Embryonic facial prominence (tissue), 1 donor: ENCODE measurements around the gene SLC22A13.
"Not testable (repeated sequence)": the region's sequence is repeated elsewhere in the genome, so short reads cannot be mapped to it uniquely, and the experiment has no call there.

Experiments
- DNase-seq: peaks from one replicate; pipeline ENCODE4 v3.0.0-alpha.2; 2016; ENCODE audit errors: extremely low spot score

Gene SLC22A13

DNA sequence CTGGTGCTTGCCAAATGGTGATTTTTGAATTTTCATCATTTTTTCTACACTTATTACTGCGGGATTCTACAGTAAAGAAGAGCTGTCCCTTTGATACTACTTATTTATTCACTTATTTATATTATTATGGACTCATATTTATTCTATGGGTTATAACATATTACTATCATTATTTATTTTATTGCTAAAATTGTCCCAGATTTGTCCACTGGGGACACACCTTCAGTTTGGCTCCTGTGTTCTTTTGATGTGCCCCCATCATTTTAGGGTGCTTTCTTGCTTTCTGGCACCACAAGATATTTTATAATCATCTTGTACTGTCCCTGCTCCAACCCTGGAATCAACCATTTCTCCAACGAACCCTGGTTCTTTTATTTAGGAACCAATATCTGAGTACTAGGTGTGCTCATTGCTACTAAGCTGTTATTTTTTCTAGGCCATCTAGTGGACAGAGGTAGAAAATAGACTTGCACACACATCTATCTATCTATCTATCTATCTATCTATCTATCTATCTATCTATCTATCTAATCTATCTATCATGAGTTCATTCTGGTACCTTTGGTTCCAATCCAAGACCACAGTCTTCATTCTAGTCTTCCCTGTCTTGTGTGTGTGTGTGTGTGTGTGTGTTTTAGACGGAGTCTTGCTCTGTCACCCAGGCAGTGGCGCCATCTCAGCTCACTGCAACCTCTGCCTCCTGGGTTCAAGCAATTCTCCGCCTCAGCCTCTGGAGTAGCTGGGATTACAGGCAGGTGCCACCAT is 32.5 kb downstream of the SLC22A13 start:
- no peak for DNase-seq

DNA sequence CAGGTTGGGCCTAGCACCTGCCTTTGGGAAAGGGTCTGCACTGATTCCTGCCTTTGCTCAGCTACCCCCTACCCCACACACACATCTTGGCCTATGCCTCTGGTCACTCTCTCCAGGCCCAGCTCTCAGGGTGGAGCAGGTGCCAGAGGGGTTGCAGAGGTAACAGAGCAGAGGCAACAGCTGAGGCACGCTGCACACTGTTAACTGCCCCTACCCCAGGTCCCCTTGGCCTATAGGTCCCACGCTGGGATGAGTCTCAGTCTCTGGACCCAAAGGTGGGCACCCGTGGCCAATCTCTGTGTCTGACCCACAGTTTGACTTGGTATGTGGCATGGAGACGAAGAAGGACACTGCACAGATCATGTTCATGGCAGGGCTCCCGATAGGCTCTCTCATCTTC is 41.3 kb downstream of the SLC22A13 start:
- no peak for DNase-seq

DNA sequence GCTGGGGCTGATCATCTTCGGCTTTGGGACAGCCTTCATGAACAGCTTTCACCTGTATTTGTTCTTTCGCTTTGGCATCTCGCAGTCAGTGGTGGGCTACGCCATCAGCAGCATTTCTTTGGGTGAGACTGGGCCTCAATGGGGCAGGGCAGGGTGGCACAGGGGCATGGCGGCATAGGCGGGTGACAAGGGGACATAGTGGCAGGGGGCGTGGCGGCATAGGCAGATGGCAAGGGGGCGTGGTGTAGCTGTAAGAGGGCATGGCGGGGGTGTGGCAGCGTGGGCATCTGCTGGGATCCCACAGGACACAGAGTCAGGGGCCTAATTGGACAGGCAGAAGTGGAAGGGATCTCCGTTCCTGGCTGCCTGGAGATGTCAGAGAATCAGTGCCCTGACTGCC is 42.0 kb downstream of the SLC22A13 start:
- no peak for DNase-seq

DNA sequence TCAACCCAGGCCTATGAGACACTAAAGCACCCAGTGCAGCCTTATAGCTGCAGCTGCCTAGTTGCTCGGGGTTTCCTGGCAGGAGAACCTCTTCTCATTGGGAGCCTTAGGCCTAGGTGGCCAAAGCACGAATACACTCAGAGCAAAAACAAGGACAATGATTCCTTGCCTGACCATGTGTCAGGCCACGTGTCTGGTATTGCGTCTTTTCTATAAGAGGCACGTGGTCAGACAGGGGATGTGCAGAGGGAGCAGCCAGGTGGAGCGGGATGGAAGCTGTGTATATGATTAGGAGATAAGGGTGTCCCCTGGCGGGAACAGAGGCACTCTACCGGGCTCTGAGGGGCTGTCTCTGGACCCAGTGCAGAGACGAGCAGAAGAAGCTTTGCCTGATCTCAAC is 42.8 kb downstream of the SLC22A13 start:
- no peak for DNase-seq

DNA sequence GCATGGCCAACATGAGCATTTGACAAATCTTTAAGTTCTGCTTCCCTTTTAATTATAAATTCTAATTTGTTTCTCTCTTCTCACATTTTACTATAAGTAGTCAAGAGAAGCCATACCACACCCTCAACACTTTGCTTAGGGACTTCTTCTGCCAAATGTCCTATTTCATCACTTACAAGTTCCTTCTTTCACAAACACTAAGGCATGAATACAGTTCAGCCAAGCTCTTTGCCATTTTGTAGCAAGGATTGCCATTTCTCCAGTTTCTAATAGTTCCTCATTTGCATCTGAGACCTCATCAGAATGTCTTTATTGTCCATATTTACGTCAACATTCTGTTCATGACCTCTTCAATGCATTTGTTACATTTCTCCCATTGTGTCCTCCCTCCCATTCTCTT is 45.9 kb downstream of the SLC22A13 start:
- no peak for DNase-seq

DNA sequence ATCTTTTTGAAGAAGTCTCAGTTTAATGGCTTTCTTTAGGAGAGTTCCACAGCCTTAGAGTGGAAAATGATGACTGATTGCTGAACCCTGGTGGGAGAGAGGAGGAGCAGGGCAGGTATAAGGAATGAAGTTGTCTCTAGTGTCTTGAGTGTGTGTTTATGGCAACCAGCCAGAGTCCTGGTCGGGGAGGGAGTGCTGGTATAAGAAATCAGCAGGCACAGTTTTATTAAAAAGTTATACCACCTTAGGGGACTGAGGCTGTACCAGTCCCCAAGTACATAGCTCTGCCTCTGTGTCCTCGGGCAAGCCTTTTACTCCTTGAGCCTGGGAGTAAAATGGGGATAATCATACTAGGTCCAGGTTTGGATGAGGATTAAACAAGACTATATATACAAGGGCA is 46.3 kb downstream of the SLC22A13 start:
- no peak for DNase-seq

DNA sequence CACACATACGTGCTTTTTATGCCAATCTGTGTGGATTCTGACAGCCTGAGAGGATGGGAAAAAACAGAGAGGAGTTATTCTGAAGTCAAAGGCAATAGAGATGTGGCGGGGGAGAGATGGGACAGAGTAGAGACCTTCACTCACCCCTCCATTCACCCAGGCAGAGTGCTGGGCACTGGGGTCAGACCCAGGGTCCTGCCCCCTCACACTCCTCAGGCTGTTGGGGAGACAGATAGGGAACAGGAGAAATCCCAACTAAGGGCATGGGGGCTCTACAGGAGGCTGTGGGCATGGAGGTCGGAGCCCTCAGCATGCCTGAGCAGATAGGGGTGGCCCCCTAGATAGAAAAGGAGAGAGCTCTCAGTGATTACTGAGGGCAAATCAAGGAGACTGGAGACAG is 46.7 kb downstream of the SLC22A13 start:
- no peak for DNase-seq

DNA sequence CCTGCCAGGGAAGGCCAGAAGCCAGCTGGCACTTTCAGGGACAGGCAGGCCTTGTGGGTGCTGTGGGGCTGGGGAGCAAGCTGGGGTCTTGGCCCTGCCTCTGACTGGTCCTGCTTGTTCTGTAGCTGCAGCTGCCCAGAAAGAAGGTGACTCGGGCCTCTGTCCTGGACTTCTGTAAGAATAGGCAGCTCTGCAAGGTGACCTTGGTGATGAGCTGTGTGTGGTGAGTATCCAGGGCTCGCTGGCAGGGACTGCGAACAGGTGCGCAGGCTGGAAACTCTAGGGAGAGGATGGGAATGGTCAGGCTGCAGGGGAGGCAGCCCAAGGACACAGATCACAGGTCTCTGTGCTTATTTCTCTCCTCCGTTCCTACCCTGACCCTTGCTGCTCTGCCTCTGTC is 47.7 kb downstream of the SLC22A13 start:
- no peak for DNase-seq

DNA sequence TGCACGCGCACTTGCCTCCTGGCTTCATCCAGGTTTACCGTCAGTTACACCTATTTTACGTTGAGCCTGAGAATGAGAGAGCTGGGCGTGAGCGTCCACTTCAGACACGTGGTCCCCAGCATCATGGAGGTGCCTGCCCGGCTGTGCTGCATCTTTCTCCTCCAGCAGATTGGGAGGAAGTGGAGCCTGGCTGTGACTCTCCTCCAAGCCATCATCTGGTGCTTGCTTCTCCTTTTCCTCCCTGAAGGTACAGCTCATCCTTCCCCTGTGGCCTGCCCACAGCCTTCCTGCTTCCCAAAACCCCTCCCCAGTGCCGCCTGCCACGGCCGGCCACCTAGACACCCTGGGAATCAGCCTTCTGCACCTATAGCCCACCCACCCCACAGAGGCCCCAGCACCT is 48.1 kb downstream of the SLC22A13 start:
- no peak for DNase-seq

DNA sequence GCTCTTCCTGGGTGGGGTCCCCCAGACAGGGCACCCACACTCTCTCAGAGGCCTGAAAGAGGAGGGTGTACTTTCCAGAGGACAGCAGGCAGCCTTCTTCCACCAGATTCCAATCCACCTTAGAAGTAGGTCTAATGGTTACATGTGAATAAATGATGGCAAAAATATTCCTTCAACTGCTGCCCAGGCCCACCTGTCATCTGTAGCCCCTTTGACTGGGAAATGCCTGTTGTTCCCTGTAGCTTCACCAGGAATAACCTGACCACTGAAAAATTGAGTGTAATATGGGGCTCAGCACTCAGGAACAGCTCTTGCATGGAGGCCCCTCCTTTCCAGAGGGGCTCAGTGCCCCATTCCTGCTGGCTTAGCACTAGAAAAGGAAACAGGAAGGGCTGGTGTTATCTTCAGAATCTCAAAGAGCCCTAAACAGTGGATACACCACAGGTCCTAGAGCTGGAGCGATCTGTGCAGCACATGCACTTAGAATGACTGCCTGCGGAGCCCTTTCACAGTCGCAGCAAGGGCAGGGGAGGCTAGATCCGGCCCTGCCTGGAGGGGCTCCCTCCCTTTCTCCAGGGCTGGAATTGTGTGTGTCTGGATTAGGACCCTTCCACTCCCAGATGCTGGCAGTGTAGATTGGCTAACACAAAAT is 48.6 kb downstream of the SLC22A13 start:
- no peak for DNase-seq

DNA sequence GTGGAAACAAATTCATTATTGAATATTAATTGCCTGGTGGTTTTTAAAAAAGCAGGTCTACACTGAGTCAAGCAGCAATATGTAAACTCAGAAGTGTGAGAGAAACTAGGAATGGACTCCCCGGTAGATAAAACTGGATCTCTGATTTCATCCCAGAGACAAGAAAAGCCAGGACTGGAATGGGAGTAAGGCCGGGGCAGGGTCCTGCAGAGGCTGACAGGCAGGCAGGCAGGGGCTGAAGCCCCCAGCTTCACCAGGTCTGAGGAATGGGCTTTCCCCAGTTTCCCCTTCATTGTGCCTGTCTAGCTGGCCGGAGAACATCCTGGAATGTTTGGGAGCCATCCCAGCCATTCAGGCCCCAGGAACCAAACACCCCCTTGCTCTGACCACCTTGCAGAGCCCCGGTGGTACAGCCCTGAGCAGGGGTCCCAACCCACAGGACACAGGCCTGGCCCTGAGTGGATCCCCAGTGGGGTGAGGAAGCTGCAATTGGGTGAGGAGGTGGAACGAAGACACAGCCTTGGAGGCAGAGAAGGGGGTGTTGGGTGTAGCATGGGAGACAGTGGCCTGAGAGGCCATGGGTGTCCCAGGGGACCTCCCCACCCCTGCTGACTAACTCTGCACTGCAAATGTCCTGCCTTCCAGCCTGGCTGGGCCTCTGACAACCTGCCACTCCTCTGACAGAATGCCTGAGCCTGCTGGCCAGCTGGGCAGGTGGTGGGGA is 49.3 kb downstream of the SLC22A13 start:
- no peak for DNase-seq

DNA sequence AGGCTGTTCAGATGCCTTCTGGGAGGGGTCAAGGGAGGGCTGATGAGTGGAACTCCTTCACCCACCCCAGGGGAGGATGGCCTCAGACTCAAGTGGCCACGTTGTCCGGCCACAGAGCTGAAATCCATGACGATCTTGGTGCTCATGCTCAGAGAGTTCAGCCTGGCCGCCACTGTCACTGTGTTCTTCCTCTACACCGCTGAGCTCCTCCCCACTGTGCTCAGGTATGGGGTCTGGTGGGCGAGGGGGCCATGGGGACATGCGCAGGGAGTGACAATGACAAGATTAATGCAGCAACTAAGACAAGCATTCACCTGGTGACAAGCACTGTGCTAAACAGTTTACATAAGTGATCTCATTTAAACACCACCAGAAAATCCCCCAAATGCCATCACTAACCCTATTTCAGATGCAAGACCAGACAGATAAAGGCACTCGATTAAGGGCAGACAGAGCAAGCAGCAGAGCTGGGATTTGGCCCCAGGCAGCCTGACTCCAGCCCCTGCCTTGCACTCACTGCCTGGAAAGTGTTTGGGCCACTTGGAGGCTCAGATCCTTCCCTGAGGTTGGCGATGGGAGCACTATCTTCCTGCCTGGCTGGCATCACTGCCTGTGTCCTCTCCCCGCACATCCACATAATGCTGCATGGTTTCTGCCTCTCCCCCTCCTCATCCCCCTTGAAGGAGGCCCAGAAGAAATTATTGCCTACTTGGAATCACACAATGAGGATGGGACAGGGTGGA is 50.0 kb downstream of the SLC22A13 start:
- no peak for DNase-seq

DNA sequence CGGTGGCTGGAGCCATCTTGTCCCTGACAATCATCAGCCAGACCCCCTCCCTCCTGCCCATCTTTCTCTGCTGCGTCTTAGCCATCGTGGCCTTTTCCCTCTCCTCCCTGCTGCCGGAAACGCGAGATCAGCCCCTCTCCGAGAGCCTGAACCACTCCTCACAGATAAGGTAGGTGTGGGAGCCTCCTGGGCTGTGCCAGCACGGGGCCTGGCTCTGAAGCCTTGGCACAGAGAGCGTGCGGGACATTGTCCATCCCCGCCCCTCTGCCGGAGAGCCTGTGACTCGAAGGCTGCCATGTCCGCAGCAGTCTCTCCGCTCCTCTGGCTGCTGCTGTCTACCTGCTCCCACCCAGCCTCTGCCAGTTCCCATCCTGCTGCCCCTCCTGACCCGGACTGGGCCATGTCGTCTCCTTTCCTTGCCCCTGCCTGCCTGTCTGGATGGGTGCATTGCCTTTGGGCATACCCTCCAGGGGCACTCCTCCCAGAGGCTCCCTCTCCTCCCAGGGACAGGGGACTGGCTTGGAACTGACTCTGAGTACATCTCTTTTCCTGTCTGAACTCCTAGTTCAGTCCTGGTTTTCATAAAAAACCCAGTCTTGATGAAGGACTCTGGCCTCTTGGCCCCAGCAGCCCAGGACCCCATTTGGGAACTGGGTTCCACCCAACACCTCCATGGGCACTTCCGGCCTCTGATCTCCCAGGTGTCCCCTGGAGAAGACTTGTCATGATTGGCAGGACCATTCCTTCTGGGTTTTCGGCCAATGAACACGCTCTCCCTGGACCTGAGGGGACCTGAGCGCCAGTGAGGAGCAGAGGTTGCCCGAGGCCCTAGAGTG is 51.0 kb downstream of the SLC22A13 start:
- no peak for DNase-seq

DNA sequence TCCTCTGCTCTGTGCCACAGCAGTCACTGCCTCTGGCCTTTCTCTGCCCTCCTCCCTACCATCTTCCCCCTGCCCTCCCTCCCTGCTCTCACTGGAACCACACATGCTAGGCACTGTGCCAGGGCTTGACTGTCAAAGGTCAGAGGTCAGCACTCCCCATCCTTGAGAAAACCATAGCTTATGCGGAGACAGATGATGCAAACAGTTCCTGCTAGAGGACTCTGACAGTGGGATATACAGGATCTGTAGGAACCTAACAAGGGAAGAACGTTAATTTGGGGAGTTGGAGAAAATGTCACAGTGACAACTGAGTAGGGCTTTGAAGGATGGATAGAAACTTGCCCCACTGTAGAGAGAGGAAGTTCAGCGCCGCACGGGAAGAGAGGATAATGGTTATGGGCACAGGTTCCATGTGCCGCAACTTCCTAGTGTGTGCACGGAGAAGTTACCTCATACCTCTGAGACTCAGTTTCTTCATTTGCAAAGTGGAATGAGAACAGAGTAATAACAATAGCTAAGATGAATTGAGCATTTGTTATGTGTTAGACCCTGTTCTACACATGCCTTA is 51.7 kb downstream of the SLC22A13 start:
- no peak for DNase-seq

DNA sequence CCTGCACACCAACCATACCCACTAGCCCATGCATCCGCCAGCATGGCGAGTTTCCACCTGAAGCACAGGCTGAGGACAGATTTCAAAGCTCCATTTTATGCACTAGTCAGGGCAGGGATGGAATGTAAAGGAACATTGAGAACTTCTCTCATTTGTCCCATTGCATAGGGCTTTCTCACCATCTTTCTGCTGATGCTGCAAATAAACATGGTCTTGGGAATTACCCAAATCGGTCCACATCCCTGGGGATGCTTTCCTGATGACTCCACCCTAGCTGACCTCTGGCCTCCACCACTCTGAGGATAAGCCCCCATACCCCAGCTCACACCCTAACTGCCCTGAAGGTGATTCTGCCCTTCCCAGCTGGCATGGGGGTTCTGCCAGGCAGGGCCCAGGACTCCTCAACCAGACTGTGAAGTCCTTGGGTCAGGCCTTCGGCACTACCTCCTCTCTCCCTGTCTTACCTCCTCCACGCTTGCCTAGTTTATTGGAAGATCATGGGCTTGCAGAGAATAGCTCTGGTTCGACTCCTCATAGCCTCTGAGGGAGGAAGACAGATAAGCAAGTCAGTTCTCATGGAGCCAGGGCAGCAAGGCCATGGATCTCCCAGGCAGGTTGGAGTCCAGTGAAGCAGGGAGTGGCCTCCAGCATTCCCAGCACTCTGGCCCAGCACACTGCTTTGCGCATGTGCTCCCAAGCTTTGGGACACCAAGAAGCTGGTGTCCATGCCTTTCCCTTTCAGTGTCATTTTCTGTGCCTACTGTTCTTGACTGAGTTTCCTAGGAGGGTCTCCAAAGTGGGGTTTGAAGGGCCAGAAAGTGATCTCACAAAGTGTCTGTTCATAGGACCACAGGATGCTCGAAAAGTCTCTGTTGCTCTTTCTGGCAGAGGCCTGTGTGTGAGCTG is 53.4 kb downstream of the SLC22A13 start:
- no peak for DNase-seq

DNA sequence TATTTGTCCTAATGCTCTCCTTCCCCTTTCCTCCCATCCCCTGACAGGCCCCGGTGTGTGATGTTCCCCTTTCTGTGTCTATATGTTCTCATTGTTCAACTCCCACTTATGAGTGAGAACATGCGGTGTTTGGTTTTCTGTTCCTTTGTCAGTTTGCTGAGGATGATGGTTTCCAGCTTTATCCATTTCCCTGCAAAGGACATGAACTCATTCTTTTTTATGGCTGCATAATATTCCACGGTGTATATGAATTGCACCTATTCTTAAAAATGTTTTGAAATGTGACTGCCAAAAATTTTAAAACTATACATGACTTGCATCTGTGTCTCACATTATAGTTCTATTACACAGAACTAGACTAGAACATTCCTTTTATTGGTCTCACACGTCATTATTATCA is 55.0 kb downstream of the SLC22A13 start:
- not testable (repeated sequence) for DNase-seq

DNA sequence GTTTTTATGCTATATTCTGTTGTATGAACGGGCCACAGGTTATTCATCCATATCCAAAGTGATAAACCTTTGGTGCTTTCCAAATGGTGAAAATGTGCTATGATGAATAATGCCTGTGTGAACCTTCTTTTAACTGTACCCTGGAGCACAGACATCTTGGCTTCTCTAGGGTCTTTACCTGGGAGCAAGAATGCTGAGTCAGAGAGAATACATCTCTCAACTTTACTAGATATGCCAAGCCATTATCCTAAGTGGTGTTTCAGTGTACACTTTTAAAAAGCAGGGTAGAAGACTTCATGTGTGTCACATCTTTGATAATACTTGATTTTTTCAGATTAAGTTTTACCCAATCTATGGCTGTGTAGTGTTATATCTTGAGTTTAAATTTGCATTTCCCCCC is 57.4 kb downstream of the SLC22A13 start:
- DNase-seq = no peak

DNA sequence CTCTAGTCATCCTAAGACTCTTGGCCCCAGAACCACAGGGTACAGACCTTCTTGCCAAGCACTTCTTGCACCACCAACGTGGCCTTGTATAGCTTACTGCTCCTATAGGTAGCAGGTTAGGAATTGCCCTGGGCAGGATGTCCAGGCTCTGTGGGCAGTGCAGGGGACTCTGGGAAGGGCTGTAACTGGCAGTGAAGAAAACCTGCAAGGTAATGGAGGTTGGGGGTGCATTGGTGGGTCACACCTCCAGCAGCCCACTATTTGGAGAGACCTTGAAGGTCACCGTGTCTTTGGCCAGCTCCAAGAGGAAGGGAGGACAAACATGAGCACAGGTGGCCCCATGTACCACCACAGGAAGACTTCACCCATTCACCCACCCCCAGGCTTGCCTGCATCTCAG is 59.6 kb downstream of the SLC22A13 start:
- no peak for DNase-seq

DNA sequence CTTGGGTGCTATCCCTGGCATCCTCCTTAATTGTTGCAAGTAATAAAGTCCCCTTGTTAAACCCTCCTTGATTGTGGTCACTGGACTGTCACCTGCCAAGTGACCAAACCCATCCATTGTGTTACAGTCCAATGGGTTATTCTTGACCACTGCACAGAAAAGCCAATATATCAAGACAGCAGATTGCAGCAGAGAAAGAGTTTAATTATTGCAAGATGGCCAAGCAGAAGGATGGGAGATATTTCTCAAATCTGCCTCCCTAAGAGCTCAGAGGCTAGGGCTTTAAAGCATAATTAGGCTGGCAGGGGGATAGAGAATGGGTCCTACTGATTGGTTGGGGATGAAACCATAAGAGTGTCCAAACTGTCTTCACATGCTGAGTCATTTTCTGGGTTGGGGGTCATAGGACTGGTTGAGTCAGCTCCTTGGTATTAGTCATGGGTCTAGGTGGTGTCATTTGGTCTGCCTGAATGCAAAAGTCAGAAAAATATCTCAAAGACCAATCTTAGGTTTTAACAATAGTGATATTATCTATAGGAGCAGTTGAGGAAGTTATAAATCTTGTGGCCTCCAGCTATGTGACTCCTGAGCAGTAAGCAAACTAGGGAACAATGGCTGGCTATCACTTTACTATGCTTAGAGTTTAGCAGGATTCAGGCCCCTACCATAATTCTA is 61.9 kb downstream of the SLC22A13 start:
- DNase-seq = no peak
